Raji (cell line): Measurements from ENCODE around the gene PCNX3.

Experiments
- POLR2A ChIP-seq: IDR thresholded peaks from 2 replicates; pipeline ENCODE4 v1.6.1; 2011; ENCODE audit warnings: low read depth, low read length, control low read depth; ENCODE audit not compliant: insufficient read depth

Gene PCNX3

DNA sequence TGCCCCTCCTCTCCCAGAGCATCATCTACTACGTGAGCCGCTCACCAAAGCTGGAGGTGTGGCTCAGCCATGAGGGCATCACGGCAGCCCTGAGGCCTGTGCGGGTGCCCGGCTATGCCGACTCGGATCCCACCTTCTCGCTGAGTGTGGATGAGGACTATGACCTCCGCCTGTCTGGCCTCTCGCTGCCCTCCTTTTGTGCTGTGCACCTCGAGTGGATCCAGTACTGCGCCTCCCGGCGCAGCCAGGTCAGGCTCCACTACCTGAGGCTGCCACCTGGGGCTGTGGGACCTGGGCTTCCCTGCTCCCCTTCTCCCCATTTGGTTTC, 18.5 kb downstream of the PCNX3 start:
- TF ChIP-seq POLR2A, result no peak

DNA sequence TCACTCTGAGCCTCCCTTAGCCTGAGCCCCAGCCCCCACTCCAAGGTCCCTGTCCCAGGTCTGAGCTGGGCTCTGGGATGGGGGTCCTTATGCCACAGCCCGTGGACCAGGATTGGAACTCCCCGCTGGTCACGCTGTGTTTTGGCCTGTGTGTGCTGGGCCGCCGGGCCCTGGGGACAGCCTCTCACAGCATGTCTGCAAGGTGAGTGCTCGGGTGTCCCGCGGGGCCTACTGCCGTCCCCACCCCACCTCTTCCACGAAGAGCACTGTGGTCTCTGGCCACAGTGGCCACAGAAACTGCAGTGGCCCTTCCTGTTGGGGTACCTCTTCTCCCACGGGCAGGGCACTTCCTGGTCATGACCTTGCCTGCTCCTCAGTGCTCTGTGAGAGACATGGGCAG, 18.9 kb downstream of the PCNX3 start:
- no peak for TF ChIP-seq POLR2A

- TF ChIP-seq POLR2A, result no peak
These were observed 19.5 kb downstream of the PCNX3 start for GRCh38 chr11:65634905-65635731.

GRCh38 chr11:65636108-65637031, 20.8 kb downstream of the PCNX3 start:
- TF ChIP-seq POLR2A, result no peak

GRCh38 chr11:65637032-65637557, 21.5 kb downstream of the PCNX3 start:
- no peak for TF ChIP-seq POLR2A

GRCh38 chr11:65637794-65638419, 22.3 kb downstream of the PCNX3 start, which contains the start of gene SIPA1:
Gene SIPA1, plus strand, starts transcription at chr11:65638101. Its CDS starts 2,821 bp downstream, at chr11:65640922.
- peak; percentile 77 for TF ChIP-seq POLR2A

GRCh38 chr11:65639623-65640482, 24.3 kb downstream of the PCNX3 start:
- TF ChIP-seq POLR2A, result peak; percentile 60

DNA sequence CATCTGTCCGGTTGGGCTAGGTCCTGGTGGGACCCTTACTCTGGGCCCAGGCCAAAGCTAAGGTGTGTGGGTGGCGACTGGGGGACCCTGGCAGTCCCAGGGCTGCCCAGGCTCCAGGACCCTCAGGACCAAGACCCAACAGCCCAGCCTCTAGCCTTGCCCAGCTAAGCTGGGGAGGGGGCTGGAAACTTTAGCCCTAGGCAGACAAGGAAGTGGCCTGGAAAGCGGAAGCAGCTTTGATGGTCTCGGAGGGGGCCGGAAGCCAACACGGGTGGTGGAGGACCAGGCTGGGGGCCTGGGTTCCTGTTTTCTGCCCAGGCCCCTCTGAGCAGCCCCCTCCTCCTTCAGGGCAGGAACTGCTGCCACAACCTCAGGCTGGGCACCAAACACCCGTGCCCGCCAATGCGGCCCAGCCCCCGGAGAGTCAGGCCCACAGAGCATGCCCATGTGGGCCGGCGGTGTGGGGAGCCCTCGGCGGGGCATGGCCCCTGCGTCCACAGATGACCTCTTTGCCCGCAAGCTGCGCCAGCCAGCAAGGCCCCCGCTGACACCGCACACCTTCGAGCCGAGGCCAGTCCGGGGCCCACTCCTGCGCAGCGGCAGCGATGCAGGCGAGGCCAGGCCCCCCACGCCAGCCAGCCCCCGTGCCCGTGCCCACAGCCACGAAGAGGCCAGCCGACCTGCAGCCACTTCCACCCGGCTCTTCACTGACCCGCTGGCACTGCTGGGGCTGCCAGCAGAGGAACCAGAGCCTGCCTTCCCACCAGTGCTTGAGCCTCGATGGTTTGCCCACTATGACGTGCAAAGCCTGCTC, 25.1 kb downstream of the PCNX3 start:
- no peak for TF ChIP-seq POLR2A

GRCh38 chr11:65641297-65642013, 25.9 kb downstream of the PCNX3 start:
- no peak for TF ChIP-seq POLR2A

GRCh38 chr11:65642014-65642671, 26.6 kb downstream of the PCNX3 start:
- no peak for TF ChIP-seq POLR2A

- no peak for TF ChIP-seq POLR2A
These were observed 28.4 kb downstream of the PCNX3 start for GRCh38 chr11:65643971-65644370.

DNA sequence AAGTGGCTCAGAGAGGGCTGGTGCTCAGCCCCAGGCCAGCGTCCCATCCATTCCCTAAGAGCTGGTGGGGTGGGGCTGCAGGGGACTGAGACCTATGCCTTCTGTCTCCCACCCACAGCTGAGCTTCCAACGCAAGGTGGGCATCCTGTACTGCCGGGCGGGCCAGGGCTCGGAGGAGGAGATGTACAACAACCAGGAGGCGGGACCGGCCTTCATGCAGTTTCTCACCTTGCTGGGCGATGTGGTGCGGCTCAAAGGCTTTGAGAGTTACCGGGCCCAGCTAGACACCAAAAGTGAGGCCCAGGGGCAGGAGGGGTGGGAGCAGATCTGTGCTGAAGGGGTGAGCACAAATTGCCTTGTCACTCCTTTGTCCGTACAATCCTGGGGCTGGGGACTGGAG, 29.3 kb downstream of the PCNX3 start:
- no peak for TF ChIP-seq POLR2A
